Mesenchymal stem cell (in vitro differentiated cells and primary cell): Measurements from ENCODE around the gene ZSWIM6.

ENCODE experiments used
- DNase-seq: peaks from one replicate; pipeline ENCODE4 v3.0.0-alpha.2; 2013
- H2AFZ ChIP-seq: one replicate; pipeline ENCODE4 v1.6.1; 2013; ENCODE audit warnings: low read depth, mild to moderate bottlenecking, control low read depth, inconsistent platforms, low read length, moderate library complexity
- H2AK5ac ChIP-seq: 2 replicates; pipeline ENCODE4 v1.6.1; 2013; ENCODE audit warnings: low read length, moderate library complexity, mild to moderate bottlenecking, inconsistent platforms; ENCODE audit not compliant: severe bottlenecking
- H2BK120ac ChIP-seq: one replicate; pipeline ENCODE4 v1.6.1; 2013; ENCODE audit warnings: low read depth, mild to moderate bottlenecking, inconsistent platforms, low read length, moderate library complexity
- H2BK12ac ChIP-seq, 2 experiments: one replicate each; pipeline ENCODE4 v1.6.1; 2013; ENCODE audit warnings: inconsistent platforms in 2 of 2, low read length in 2 of 2, mild to moderate bottlenecking in 2 of 2, moderate library complexity in 2 of 2, control low read depth in 1 of 2
- H2BK15ac ChIP-seq: one replicate; pipeline ENCODE4 v1.6.1; 2013; ENCODE audit warnings: mild to moderate bottlenecking, low read depth, inconsistent platforms; ENCODE audit not compliant: poor library complexity, severe bottlenecking
- H2BK5ac ChIP-seq: 2 replicates; pipeline ENCODE4 v1.6.1; 2013; ENCODE audit warnings: low read depth, mild to moderate bottlenecking, low read length, control low read depth, inconsistent platforms; ENCODE audit not compliant: poor library complexity, severe bottlenecking
- H3K14ac ChIP-seq, 2 experiments: one replicate each; pipeline ENCODE4 v1.6.1; 2013; ENCODE audit warnings: inconsistent platforms in 2 of 2, low read length in 2 of 2, control low read depth in 1 of 2, mild to moderate bottlenecking in 1 of 2, moderate library complexity in 1 of 2
- H3K18ac ChIP-seq, 2 experiments: one replicate each; pipeline ENCODE4 v1.6.1; 2013; ENCODE audit warnings: inconsistent platforms in 2 of 2, low read length in 2 of 2, control low read depth in 1 of 2, low read depth in 1 of 2, mild to moderate bottlenecking in 1 of 2
- H3K23ac ChIP-seq, 2 experiments: one replicate each; pipeline ENCODE4 v1.6.1; 2013; ENCODE audit warnings: inconsistent platforms in 2 of 2, low read length in 2 of 2, mild to moderate bottlenecking in 2 of 2, moderate library complexity in 2 of 2, control low read depth in 1 of 2
- H3K27ac ChIP-seq: 2 replicates; pipeline ENCODE4 v1.5.1; 2013; ENCODE audit warnings: mild to moderate bottlenecking, moderate library complexity, low read length, control low read depth, inconsistent platforms; ENCODE audit not compliant: poor library complexity, severe bottlenecking
- H3K27me3 ChIP-seq, 2 experiments: 2 replicates each; pipeline versions ENCODE4 v1.6.1 to v1.7.0; 2013; ENCODE audit warnings: low read length in 2 of 2, mild to moderate bottlenecking in 2 of 2, moderate library complexity in 2 of 2, control low read depth in 1 of 2, inconsistent platforms in 1 of 2; ENCODE audit not compliant: control insufficient read depth in 1 of 2, insufficient read depth in 1 of 2
- H3K36me3 ChIP-seq, 2 experiments: 2 replicates each; pipeline versions ENCODE4 v1.6.1 to v1.7.0; 2013; ENCODE audit warnings: low read length in 2 of 2, control low read depth in 1 of 2, inconsistent platforms in 1 of 2, low read depth in 1 of 2, mild to moderate bottlenecking in 1 of 2; ENCODE audit not compliant: insufficient read depth in 2 of 2, control insufficient read depth in 1 of 2
- H3K4ac ChIP-seq, 2 experiments: one replicate each; pipeline ENCODE4 v1.6.1; 2013; ENCODE audit warnings: inconsistent platforms in 2 of 2, low read length in 2 of 2, mild to moderate bottlenecking in 2 of 2, moderate library complexity in 2 of 2, control low read depth in 1 of 2, low read depth in 1 of 2
- H3K4me1 ChIP-seq: 2 replicates; pipeline ENCODE4 v1.6.1; 2013; ENCODE audit warnings: low read depth, low read length, control low read depth; ENCODE audit not compliant: control insufficient read depth, insufficient read depth
- H3K4me2 ChIP-seq: 2 replicates; pipeline ENCODE4 v1.6.1; 2013; ENCODE audit warnings: low read length, mild to moderate bottlenecking, inconsistent platforms; ENCODE audit not compliant: poor library complexity, severe bottlenecking
- H3K4me3 ChIP-seq, 2 experiments: 2 replicates each; pipeline versions ENCODE4 v1.5.1 to v1.7.0; 2013; ENCODE audit warnings: low read length in 2 of 2, mild to moderate bottlenecking in 2 of 2, control low read depth in 1 of 2, low read depth in 1 of 2; ENCODE audit not compliant: insufficient read depth in 1 of 2
- H3K79me1 ChIP-seq: replicated peaks from 2 replicates; pipeline ENCODE4 v1.6.1; 2013; ENCODE audit warnings: mild to moderate bottlenecking, control low read depth, low read length, inconsistent platforms; ENCODE audit not compliant: poor library complexity, severe bottlenecking
- H3K9ac ChIP-seq: 2 replicates; pipeline ENCODE4 v1.7.0; 2013; ENCODE audit warnings: mild to moderate bottlenecking, low read length, moderate library complexity
- H3K9me3 ChIP-seq: 2 replicates; pipeline ENCODE4 v1.7.0; 2013; ENCODE audit warnings: mild to moderate bottlenecking, low read length; ENCODE audit not compliant: control insufficient read depth
- H4K8ac ChIP-seq: one replicate; pipeline ENCODE4 v1.6.1; 2013; ENCODE audit warnings: inconsistent platforms, mild to moderate bottlenecking, low read length, moderate library complexity
- H4K91ac ChIP-seq: one replicate; pipeline ENCODE4 v1.6.1; 2013; ENCODE audit warnings: mild to moderate bottlenecking, low read length, inconsistent platforms
- WGBS: methylation state at CpG from one replicate; pipeline ENCODE4 v1.1.7; 2013; ENCODE audit warnings: mixed read lengths; 5-methylcytosine and 5-hydroxymethylcytosine counted together

Gene ZSWIM6

GRCh38 chr5:61362796-61363368, 30.8 kb downstream of the ZSWIM6 start:
- DNase-seq = peak; percentile 45

GRCh38 chr5:61363401-61364114, 31.5 kb downstream of the ZSWIM6 start:
- Histone ChIP-seq H4K91ac (no peak overlapping the region), H3K36me3 (peaks cover 0 to 15% of the 10 kb centered on the region in 2 experiments), H3K27me3 (no peaks in the 10 kb centered on the region), H3K4ac (no peak overlapping the region), H3K4me2 (no peak overlapping the region), H3K9ac (no peak overlapping the region), H2BK120ac (no peak overlapping the region), H3K23ac (no peak overlapping the region), H3K9me3 (no peaks in the 10 kb centered on the region), H2AK5ac (no peak overlapping the region), H3K79me1 (peaks cover 34% of the 10 kb centered on the region), H2BK15ac (no peak overlapping the region), H3K18ac (no peak overlapping the region), H3K4me3 (no peak overlapping the region), H3K4me1 (peaks cover 1% of the 10 kb centered on the region), H2BK5ac (no peak overlapping the region), H2BK12ac (no peak overlapping the region), H3K27ac (no peak overlapping the region), H4K8ac (no peak overlapping the region), H3K14ac (no peak overlapping the region), H2AFZ (no peak overlapping the region)
- DNase-seq = no peak
- 100% methylated on average over 2 of the region's 3 CpGs for WGBS

More at GRCh38 chr5:61362796-61363368, 30.8 kb downstream of the ZSWIM6 start:
- H3K14ac ChIP-seq = no peak overlapping the region
- no peak overlapping the region for H3K9ac ChIP-seq
- H3K4me2 ChIP-seq = no peak overlapping the region
- no peak overlapping the region for H3K23ac ChIP-seq
- no peak overlapping the region for H4K91ac ChIP-seq
- H3K4me3 ChIP-seq = no peak overlapping the region
- H3K27me3 ChIP-seq = no peaks in the 10 kb centered on the region
- no peak overlapping the region for H3K18ac ChIP-seq
- H3K4ac ChIP-seq = no peak overlapping the region
- no peak overlapping the region for H2AK5ac ChIP-seq
- no peak overlapping the region for H4K8ac ChIP-seq
- no peak overlapping the region for H2AFZ ChIP-seq
- peaks cover 0 to 15% of the 10 kb centered on the region in 2 experiments for H3K36me3 ChIP-seq
- no peaks in the 10 kb centered on the region for H3K9me3 ChIP-seq
- WGBS = 84% methylated on average over 1 of the region's 2 CpGs
- no peak overlapping the region for H3K27ac ChIP-seq
- H2BK15ac ChIP-seq = no peak overlapping the region
- H2BK12ac ChIP-seq = no peak overlapping the region
- no peak overlapping the region for H2BK120ac ChIP-seq
- H3K79me1 ChIP-seq = peaks cover 34% of the 10 kb centered on the region
- peaks cover 1% of the 10 kb centered on the region for H3K4me1 ChIP-seq
- no peak overlapping the region for H2BK5ac ChIP-seq

- Histone ChIP-seq H3K27ac (no peak overlapping the region), H3K9me3 (no peaks in the 10 kb centered on the region), H3K23ac (no peak overlapping the region), H3K4me1 (peaks cover 1% of the 10 kb centered on the region), H3K27me3 (no peaks in the 10 kb centered on the region), H3K4me2 (no peak overlapping the region), H3K14ac (no peak overlapping the region), H3K79me1 (peaks cover 28% of the 10 kb centered on the region), H3K4me3 (no peak overlapping the region), H2AFZ (no peak overlapping the region), H2BK12ac (no peak overlapping the region), H4K8ac (no peak overlapping the region), H2BK120ac (no peak overlapping the region), H3K4ac (no peak overlapping the region), H4K91ac (no peak overlapping the region), H3K36me3 (peaks cover 0 to 15% of the 10 kb centered on the region in 2 experiments), H2BK5ac (no peak overlapping the region), H3K9ac (no peak overlapping the region), H3K18ac (no peak overlapping the region), H2AK5ac (no peak overlapping the region), H2BK15ac (no peak overlapping the region)
- DNase-seq = no peak
- 92% methylated on average over 6 of the region's 7 CpGs for WGBS
These were observed 34.6 kb downstream of the ZSWIM6 start for GRCh38 chr5:61366497-61367240.

GRCh38 chr5:61370506-61370905, 38.4 kb downstream of the ZSWIM6 start:
- no peak overlapping the region for H3K9ac ChIP-seq
- H3K36me3 ChIP-seq = no peaks in the 10 kb centered on the region
- H3K9me3 ChIP-seq = no peaks in the 10 kb centered on the region
- H3K4me2 ChIP-seq = no peak overlapping the region
- no peak overlapping the region for H2AK5ac ChIP-seq
- no peak overlapping the region for H3K27ac ChIP-seq
- WGBS = no CpG with 5 or more reads among the region's 2 CpGs
- H2BK120ac ChIP-seq = no peak overlapping the region
- H3K27me3 ChIP-seq = no peaks in the 10 kb centered on the region
- no peaks in the 10 kb centered on the region for H3K4me1 ChIP-seq
- H2BK12ac ChIP-seq = no peak overlapping the region
- H4K8ac ChIP-seq = no peak overlapping the region
- no peak overlapping the region for H3K4me3 ChIP-seq
- no peak overlapping the region for H2BK5ac ChIP-seq
- no peak overlapping the region for H4K91ac ChIP-seq
- H3K14ac ChIP-seq = no peak overlapping the region
- no peak for DNase-seq
- no peak overlapping the region for H3K18ac ChIP-seq
- H3K79me1 ChIP-seq = peaks cover 22% of the 10 kb centered on the region
- no peak overlapping the region for H2AFZ ChIP-seq
- no peak overlapping the region for H3K23ac ChIP-seq
- no peak overlapping the region for H2BK15ac ChIP-seq
- H3K4ac ChIP-seq = no peak overlapping the region
